K562 (cell line): Measurements from ENCODE around the gene TWSG1. TPM values are rescaled to one million over a fixed set of nuclear protein-coding genes. Genes with fewer than 3 reads are reported as not detected.
A peak's percentile ranks its signal among the peaks of the same experiment; 100 is the strongest.

Experiments used
- CREB1 ChIP-seq, 2 experiments: sonication (generic) in 1 of 2; formaldehyde crosslinking in 1 of 2; IDR thresholded peaks; 2 replicates each; pipeline versions ENCODE4 v1.6.1 to v1.8.0; 2012 to 2022; ENCODE audit warnings: inconsistent platforms in 1 of 2, mild to moderate bottlenecking in 1 of 2, missing genetic modification reagents in 1 of 2, moderate library complexity in 1 of 2
- EP300 ChIP-seq: IDR thresholded peaks from 2 replicates; pipeline ENCODE4 v1.6.1; 2012; ENCODE audit warnings: low read length, improper control_type of control experiment
- JUN ChIP-seq, 2 experiments: sonication (generic) in 1 of 2; formaldehyde crosslinking in 1 of 2; IDR thresholded peaks; 2 replicates each; pipeline versions ENCODE4 v1.6.1 to v1.8.0; 2012 to 2022; ENCODE audit warnings: borderline replicate concordance in 2 of 2, mild to moderate bottlenecking in 2 of 2, improper control_type of control experiment in 1 of 2, low read depth in 1 of 2, low read length in 1 of 2, missing genetic modification reagents in 1 of 2
- JUND ChIP-seq, 2 experiments: IDR thresholded peaks; 2 replicates in 1 of 2; 3 replicates in 1 of 2; pipeline ENCODE4 v1.6.1; 2011; ENCODE audit warnings: borderline replicate concordance in 2 of 2, low read depth in 2 of 2, low read length in 2 of 2, improper control_type of control experiment in 1 of 2, missing biosample characterization in 1 of 2, missing genetic modification characterization in 1 of 2, missing genetic modification reagents in 1 of 2
- KLF1 ChIP-seq: fragments of 450-650 bp; IDR thresholded peaks from 2 replicates; pipeline ENCODE4 v1.6.1; 2016; ENCODE audit warnings: missing genetic modification characterization, missing compliant biosample characterization
- L3MBTL2 ChIP-seq: fragments of 450-650 bp; IDR thresholded peaks from 2 replicates; pipeline ENCODE4 v1.6.1; 2016; ENCODE audit warnings: mild to moderate bottlenecking, moderate library complexity
- MEIS2 ChIP-seq: fragments of 450-650 bp; IDR thresholded peaks from 2 replicates; pipeline ENCODE4 v1.6.1; 2014; ENCODE audit warnings: mild to moderate bottlenecking; ENCODE audit not compliant: partially characterized antibody
- MYBL2 ChIP-seq, 2 experiments: fragments of 450-650 bp in 1 of 2; sonication (generic) in 1 of 2; formaldehyde crosslinking in 1 of 2; IDR thresholded peaks; 2 replicates each; pipeline versions ENCODE4 v1.6.1 to v1.8.1; 2017 to 2022; ENCODE audit warnings: borderline replicate concordance in 1 of 2, inconsistent platforms in 1 of 2, low read depth in 1 of 2, mild to moderate bottlenecking in 1 of 2, missing genetic modification reagents in 1 of 2, moderate library complexity in 1 of 2
- PYGO2 ChIP-seq: fragments of 450-650 bp; IDR thresholded peaks from 2 replicates; pipeline ENCODE4 v1.6.1; 2016; ENCODE audit warnings: mild to moderate bottlenecking, missing genetic modification characterization, moderate library complexity, missing compliant biosample characterization
- SIN3A ChIP-seq, 2 experiments: fragments of 150-350 bp in 1 of 2; IDR thresholded peaks; 2 replicates each; pipeline ENCODE4 v1.6.1; 2011 to 2016; ENCODE audit warnings: borderline replicate concordance in 2 of 2, low read depth in 2 of 2, low read length in 2 of 2, mild to moderate bottlenecking in 2 of 2, moderate library complexity in 2 of 2; ENCODE audit not compliant: control insufficient read depth in 1 of 2
- SMARCE1 ChIP-seq: fragments of 450-650 bp; IDR thresholded peaks from 2 replicates; pipeline ENCODE4 v1.7.1; 2016; ENCODE audit warnings: mild to moderate bottlenecking
- TARDBP ChIP-seq: fragments of 450-650 bp; IDR thresholded peaks from 2 replicates; pipeline ENCODE4 v1.6.1; 2016
- TCF3 ChIP-seq: sonication (generic); formaldehyde crosslinking; IDR thresholded peaks from 2 replicates; pipeline ENCODE4 v1.4.0; 2020; ENCODE audit warnings: mild to moderate bottlenecking, missing genetic modification reagents
- YY1 ChIP-seq, 3 experiments: IDR thresholded peaks; 2 replicates each; pipeline ENCODE4 v1.6.1; 2011; ENCODE audit warnings: low read length in 2 of 3, mild to moderate bottlenecking in 2 of 3, moderate library complexity in 2 of 3, borderline replicate concordance in 1 of 3, control low read depth in 1 of 3, low read depth in 1 of 3; ENCODE audit not compliant: insufficient read depth in 3 of 3, insufficient replicate concordance in 2 of 3, control insufficient read depth in 1 of 3, insufficient read length in 1 of 3; ENCODE audit errors: extremely low read depth in 1 of 3
- ZNF41 ChIP-seq: fragments of 250-450 bp; sonication (Bioruptor Pico); conservative IDR thresholded peaks from 2 replicates; pipeline ENCODE4 v1.4.0; 2020; ENCODE audit warnings: mild to moderate bottlenecking
- polyA plus RNA-seq, 8 experiments: library from polyadenylated mRNA; depleted of rRNA in 4 of 8; stranded (reverse) in 5 of 8; unstranded in 3 of 8; fragments of >200 nt; fragmentation: Nextera tagmentation in 2 of 8; fragmentation: Illumina TruSeq in 1 of 8; extraction: Ambion mirVana in 2 of 8; extraction: Trizol in 1 of 8; gene quantifications; 2 replicates each; pipeline versions ENCODE4 v1.2.1 to v1.2.3, GENCODE V29; 2011 to 2014; ENCODE audit warnings: inconsistent platforms in 1 of 8, missing spikeins in 1 of 8
- total RNA-seq, 7 experiments: library from RNA; depleted of rRNA in 6 of 7; stranded (reverse); fragments of >200 nt in 6 of 7; fragmentation: Illumina TruSeq in 2 of 7; extraction: Trizol in 2 of 7; gene quantifications; 2 replicates each; pipeline versions ENCODE4 v1.2.1 to v1.2.3, GENCODE V29; 2011 to 2021; ENCODE audit warnings: low replicate concordance in 1 of 7
- TF ChIP-seq, protein P1 (sequence below): IDR thresholded peaks from 2 replicates; pipeline ENCODE4 v1.6.1; 2011; ENCODE audit warnings: borderline replicate concordance, low read depth, mild to moderate bottlenecking, moderate library complexity, low read length; ENCODE audit not compliant: insufficient read depth, poor library complexity, severe bottlenecking
- TF ChIP-seq, protein P2 (sequence below): fragments of 450-650 bp; formaldehyde crosslinking; IDR thresholded peaks from 2 replicates; pipeline ENCODE4 v1.4.0; 2020; ENCODE audit warnings: mild to moderate bottlenecking, mixed read lengths

TWSG1 gene
- total and polyA plus RNA-seq, 9 of the 15 experiments (the other 6 are each of a cell fraction or from before 2014, with no cell fraction given), result 10.4 to 37.2 (median 25.1) TPM

GRCh38 chr18:9321017-9321452 lies 13.5 kb upstream of the TWSG1 start (continued):
- TF ChIP-seq YY1 (IDR thresholded peaks at IDR 0.05; ENCODE audit: borderline replicate concordance in 1 of 3, control insufficient read depth in 1 of 3, extremely low read depth in 1 of 3, insufficient read depth in 3 of 3, insufficient read length in 1 of 3, insufficient replicate concordance in 2 of 3, low read depth in 1 of 3, low read length in 2 of 3) (no peak), PYGO2 (tag) (no peak), TCF3 (CRISPR knock-in tag) (peak; percentile 76), EP300 (peak; percentile 61), MEIS2 (peak; percentile 76), L3MBTL2 (peak; percentile 99), JUN (IDR thresholded peaks at IDR 0.05; ENCODE audit: borderline replicate concordance, low read depth, low read length) (no peak), JUN (CRISPR knock-in tag; IDR thresholded peaks at IDR 0.05; ENCODE audit: borderline replicate concordance) (no peak), JUND (IDR thresholded peaks at IDR 0.05; ENCODE audit: borderline replicate concordance, low read depth, low read length) (peak; percentile 30; the same call in 1 of the 2 replicates), JUND (tag; IDR thresholded peaks at IDR 0.05; ENCODE audit: borderline replicate concordance, low read depth, low read length) (0 out of 3 replicates have a peak, but pooled peaks have one; percentile 29), CREB1 (IDR thresholded peaks at IDR 0.05) (no peak), CREB1 (CRISPR knock-in tag; IDR thresholded peaks at IDR 0.05) (peak; percentile 61), MYBL2 (IDR thresholded peaks at IDR 0.05; ENCODE audit: low read depth) (peak; percentile 63), MYBL2 (CRISPR knock-in tag; IDR thresholded peaks at IDR 0.05; ENCODE audit: borderline replicate concordance) (no peak), KLF1 (tag) (no peak), SMARCE1 (0 out of 2 replicates have a peak, but pooled peaks have one; percentile 15), SIN3A (IDR thresholded peaks at IDR 0.05; ENCODE audit: borderline replicate concordance in 2 of 2, control insufficient read depth in 1 of 2, low read depth in 2 of 2, low read length in 2 of 2) (no peak), ZNF41 (no peak), TARDBP (no peak)
- TF ChIP-seq, protein P1, sequence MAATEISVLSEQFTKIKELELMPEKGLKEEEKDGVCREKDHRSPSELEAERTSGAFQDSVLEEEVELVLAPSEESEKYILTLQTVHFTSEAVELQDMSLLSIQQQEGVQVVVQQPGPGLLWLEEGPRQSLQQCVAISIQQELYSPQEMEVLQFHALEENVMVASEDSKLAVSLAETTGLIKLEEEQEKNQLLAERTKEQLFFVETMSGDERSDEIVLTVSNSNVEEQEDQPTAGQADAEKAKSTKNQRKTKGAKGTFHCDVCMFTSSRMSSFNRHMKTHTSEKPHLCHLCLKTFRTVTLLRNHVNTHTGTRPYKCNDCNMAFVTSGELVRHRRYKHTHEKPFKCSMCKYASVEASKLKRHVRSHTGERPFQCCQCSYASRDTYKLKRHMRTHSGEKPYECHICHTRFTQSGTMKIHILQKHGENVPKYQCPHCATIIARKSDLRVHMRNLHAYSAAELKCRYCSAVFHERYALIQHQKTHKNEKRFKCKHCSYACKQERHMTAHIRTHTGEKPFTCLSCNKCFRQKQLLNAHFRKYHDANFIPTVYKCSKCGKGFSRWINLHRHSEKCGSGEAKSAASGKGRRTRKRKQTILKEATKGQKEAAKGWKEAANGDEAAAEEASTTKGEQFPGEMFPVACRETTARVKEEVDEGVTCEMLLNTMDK, result no peak
- TF ChIP-seq, protein P2, sequence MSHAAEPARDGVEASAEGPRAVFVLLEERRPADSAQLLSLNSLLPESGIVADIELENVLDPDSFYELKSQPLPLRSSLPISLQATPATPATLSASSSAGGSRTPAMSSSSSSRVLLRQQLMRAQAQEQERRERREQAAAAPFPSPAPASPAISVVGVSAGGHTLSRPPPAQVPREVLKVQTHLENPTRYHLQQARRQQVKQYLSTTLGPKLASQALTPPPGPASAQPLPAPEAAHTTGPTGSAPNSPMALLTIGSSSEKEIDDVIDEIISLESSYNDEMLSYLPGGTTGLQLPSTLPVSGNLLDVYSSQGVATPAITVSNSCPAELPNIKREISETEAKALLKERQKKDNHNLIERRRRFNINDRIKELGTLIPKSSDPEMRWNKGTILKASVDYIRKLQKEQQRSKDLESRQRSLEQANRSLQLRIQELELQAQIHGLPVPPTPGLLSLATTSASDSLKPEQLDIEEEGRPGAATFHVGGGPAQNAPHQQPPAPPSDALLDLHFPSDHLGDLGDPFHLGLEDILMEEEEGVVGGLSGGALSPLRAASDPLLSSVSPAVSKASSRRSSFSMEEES (CRISPR knock-in tag), result peak; percentile 20; the same call in 1 of the 2 replicates
